Thoracic aorta (tissue), 2 donors: Measurements from ENCODE around the gene GPR37. TPM values are rescaled to one million over a fixed set of nuclear protein-coding genes. Genes with fewer than 3 reads are reported as not detected.

Source experiments
- ATAC-seq: fragments of 150-250 bp; one replicate; pipeline ENCODE4 v1.8.0; 2017; ENCODE audit warnings: low read depth; ENCODE audit not compliant: insufficient number of reproducible peaks, low FRiP score
- DNase-seq: peaks from one replicate; pipeline ENCODE4 v3.0.0-alpha.2; 2020; ENCODE audit warnings: low spot score
- H3K27ac ChIP-seq, 2 donors: fragments of 200-600 bp; sonication (generic); 1 replicate in 1 of 2; 2 replicates in 1 of 2; pipeline ENCODE4 v1.5.1; 2016; ENCODE audit warnings: mild to moderate bottlenecking in 2 of 2, moderate library complexity in 2 of 2
- H3K27me3 ChIP-seq: fragments of 200-600 bp; sonication (generic); replicated peaks from 2 replicates; pipeline ENCODE4 v1.6.0; 2016; ENCODE audit warnings: mild to moderate bottlenecking; ENCODE audit not compliant: insufficient read depth
- H3K36me3 ChIP-seq: fragments of 200-600 bp; sonication (generic); one replicate; pipeline ENCODE4 v1.5.1; 2016
- H3K4me1 ChIP-seq, 2 donors: fragments of 200-600 bp; sonication (generic); 1 replicate in 1 of 2; 2 replicates in 1 of 2; pipeline versions ENCODE4 v1.5.1 to v1.6.0; 2016; ENCODE audit warnings: low read depth in 2 of 2, mild to moderate bottlenecking in 1 of 2; ENCODE audit not compliant: control insufficient read depth in 1 of 2
- H3K4me3 ChIP-seq: fragments of 200-600 bp; sonication (generic); 2 replicates; pipeline ENCODE4 v1.5.1; 2016; ENCODE audit warnings: mild to moderate bottlenecking
- H3K9me3 ChIP-seq: fragments of 200-600 bp; sonication (generic); 2 replicates; pipeline ENCODE4 v1.5.1; 2016
- total RNA-seq, 2 donors: library from RNA; depleted of rRNA; stranded (reverse); fragments of >200 nt; gene quantifications; one replicate each; pipeline versions ENCODE4 v1.1.0 to v1.2.3, GENCODE V29; 2016
- TF ChIP-seq, protein P1 (sequence below): fragments of 200-600 bp; sonication (generic); IDR thresholded peaks from one replicate; pipeline ENCODE4 v1.5.1; 2019; ENCODE audit warnings: antibody characterized with exemption

The GPR37 gene
- total RNA-seq, 2 donors from 2014 or later: 0.41 to 2.8 TPM

GRCh38 chr7:124758327-124758726 lies 7.3 kb downstream of the GPR37 start:
- TF ChIP-seq, protein P1, sequence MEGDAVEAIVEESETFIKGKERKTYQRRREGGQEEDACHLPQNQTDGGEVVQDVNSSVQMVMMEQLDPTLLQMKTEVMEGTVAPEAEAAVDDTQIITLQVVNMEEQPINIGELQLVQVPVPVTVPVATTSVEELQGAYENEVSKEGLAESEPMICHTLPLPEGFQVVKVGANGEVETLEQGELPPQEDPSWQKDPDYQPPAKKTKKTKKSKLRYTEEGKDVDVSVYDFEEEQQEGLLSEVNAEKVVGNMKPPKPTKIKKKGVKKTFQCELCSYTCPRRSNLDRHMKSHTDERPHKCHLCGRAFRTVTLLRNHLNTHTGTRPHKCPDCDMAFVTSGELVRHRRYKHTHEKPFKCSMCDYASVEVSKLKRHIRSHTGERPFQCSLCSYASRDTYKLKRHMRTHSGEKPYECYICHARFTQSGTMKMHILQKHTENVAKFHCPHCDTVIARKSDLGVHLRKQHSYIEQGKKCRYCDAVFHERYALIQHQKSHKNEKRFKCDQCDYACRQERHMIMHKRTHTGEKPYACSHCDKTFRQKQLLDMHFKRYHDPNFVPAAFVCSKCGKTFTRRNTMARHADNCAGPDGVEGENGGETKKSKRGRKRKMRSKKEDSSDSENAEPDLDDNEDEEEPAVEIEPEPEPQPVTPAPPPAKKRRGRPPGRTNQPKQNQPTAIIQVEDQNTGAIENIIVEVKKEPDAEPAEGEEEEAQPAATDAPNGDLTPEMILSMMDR: no peak
- H3K36me3 ChIP-seq: no peaks in the 10 kb centered on the region
- no peaks in the 10 kb centered on the region for H3K27me3 ChIP-seq
- H3K4me1 ChIP-seq: peaks cover 0 to 10% of the 10 kb centered on the region in 2 donors
- H3K27ac ChIP-seq: no peak overlapping the region
- ATAC-seq: no peak
- DNase-seq: no peak
- H3K9me3 ChIP-seq: no peaks in the 10 kb centered on the region
- no peak overlapping the region for H3K4me3 ChIP-seq

DNA sequence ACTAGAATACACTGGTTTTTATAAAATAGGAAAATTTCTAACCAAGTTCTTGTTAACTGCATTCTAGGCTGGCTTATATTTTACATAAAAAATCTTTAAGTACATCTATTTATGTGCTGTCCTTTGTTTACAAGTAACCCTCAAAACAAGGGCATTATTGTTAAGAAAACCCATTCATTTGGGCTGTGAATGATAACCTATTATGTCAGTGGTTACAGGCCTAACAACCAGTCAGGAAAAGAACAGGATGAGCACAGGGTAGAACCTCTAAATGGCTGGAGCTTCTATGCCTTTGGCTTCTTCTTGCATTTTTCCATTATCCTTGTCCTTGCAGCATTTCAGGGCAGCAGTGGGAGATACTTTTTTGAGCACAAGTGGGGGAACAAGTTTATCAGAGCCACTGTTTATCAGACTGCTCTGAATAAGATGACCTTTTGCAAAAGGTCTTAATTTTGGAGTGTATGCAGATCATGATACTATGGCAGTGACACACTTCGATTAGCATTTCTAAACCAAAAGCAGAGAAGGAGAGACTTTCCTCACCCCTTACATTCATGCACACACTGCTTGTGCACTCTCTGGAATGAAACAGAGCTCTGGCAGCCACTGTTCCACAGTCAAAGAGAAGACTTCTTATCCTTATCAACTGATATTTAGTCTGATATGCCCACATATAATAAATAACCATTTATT lies 10.9 kb downstream of the GPR37 start:
- H3K4me1 ChIP-seq: no peaks in the 10 kb centered on the region
- no peaks in the 10 kb centered on the region for H3K9me3 ChIP-seq
- no peak overlapping the region for H3K27ac ChIP-seq
- no peaks in the 10 kb centered on the region for H3K36me3 ChIP-seq
- H3K27me3 ChIP-seq: no peaks in the 10 kb centered on the region
- TF ChIP-seq, protein P1: no peak
- no peak overlapping the region for H3K4me3 ChIP-seq
- DNase-seq (no peak), ATAC-seq (no peak)

DNA sequence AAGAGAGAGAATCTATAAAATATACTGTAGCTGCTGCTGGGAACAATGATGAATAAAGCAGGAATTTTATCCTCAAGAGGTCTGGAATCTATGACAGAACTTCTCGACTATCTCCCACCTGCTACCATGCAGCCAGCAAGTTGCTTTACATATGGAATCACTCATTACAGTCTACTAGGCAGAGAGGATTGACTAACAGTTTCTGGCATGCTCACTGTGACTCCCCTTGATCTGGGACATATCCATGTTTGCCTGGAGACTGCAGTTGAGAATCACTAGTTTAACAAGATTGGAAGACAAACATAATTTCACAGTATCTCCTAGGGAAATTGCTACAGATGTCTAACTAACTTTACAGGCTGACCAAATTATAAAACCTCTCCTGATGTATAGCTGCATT lies 13.3 kb downstream of the GPR37 start:
- Histone ChIP-seq H3K36me3 (no peaks in the 10 kb centered on the region), H3K4me3 (no peak overlapping the region), H3K4me1 (no peaks in the 10 kb centered on the region), H3K27me3 (no peaks in the 10 kb centered on the region), H3K27ac (no peak overlapping the region), H3K9me3 (no peaks in the 10 kb centered on the region)
- TF ChIP-seq, protein P1: no peak
- ATAC-seq: no peak
- no peak for DNase-seq

DNA sequence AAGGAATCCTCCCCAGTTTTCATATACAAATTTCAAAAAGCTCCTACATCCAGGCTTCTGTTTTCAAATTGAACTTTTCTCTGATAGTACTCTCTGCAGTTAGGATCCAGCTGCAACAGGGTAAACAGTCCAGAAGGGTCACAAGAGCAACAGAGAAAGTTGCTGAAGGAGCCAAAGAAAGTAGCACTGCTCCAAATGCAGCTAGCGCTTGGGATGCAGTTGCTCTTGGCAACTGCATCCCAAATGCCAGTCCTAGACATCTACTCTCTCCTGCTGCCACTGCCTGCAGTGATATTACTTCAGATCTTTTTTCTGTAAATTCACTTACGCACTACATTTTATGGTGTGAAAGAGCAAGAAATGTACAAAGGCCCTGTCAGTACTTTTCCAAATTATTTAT lies 14.6 kb downstream of the GPR37 start:
- no peak for DNase-seq
- Histone ChIP-seq H3K9me3 (no peaks in the 10 kb centered on the region), H3K36me3 (no peaks in the 10 kb centered on the region), H3K4me1 (no peaks in the 10 kb centered on the region), H3K27me3 (no peaks in the 10 kb centered on the region), H3K27ac (no peak overlapping the region), H3K4me3 (no peak overlapping the region)
- TF ChIP-seq, protein P1: no peak
- ATAC-seq: no peak

DNA sequence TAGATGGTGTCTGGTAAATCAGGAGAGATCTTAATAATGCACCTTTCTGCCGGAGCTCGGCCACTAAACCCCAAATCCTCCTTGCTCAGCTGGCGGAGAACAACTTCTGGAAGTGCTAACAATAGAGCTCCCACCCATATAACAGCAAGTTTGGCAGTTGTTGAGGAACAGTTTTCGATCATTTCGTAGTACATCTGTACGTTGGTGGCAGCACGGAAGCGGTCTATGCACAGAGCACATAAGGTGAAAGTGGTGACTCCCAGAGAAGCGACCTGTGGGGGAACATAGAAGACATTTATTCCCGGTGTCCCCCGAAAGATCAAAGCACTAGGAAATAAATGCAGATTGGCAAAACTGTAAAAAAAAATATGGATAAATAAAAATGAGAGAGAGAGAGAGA lies 18.5 kb downstream of the GPR37 start:
- DNase-seq (no peak), ATAC-seq (no peak)
- Histone ChIP-seq H3K9me3 (no peaks in the 10 kb centered on the region), H3K4me1 (no peaks in the 10 kb centered on the region), H3K27me3 (no peaks in the 10 kb centered on the region), H3K27ac (no peak overlapping the region), H3K4me3 (no peak overlapping the region), H3K36me3 (no peaks in the 10 kb centered on the region)
- TF ChIP-seq, protein P1: no peak
